SIG-M5 treated with dmso at 0.1 percent for 504 hours (cell line): ENCODE measurements around the gene TBC1D32.
"Not testable (repeated sequence)": the region's sequence is repeated elsewhere in the genome, so short reads cannot be mapped to it uniquely, and the experiment has no call there.

Experiments used
- DNase-seq: peaks from one replicate; lab custom pipeline; 2025; ENCODE audit not compliant: unreplicated experiment; lab: John Stamatoyannopoulos, UW

Gene TBC1D32

DNA sequence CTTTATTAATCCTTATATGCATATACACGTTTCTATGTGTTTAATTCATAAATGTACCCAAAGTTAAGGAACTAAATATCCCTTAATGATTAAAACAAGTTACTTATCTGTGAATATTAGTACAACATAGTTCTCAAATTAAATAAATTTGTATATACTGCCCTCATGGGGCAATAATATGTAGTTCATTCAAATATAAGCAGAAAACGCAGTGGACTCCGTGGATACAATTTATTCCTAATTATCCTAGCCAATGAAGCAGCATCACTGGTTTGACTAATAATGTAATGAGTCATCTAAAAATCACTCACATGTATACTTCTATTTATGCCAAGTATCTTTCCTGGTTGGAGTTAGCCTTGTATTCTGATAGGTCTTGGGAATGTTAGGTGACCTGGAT, 111.6 kb downstream of the TBC1D32 start:
- no peak for DNase-seq

- no peak for DNase-seq
Measured at GRCh38 chr6:121216928-121217327, 117.4 kb downstream of the TBC1D32 start.

GRCh38 chr6:121213341-121213740, 120.9 kb downstream of the TBC1D32 start:
- not testable (repeated sequence) for DNase-seq

DNA sequence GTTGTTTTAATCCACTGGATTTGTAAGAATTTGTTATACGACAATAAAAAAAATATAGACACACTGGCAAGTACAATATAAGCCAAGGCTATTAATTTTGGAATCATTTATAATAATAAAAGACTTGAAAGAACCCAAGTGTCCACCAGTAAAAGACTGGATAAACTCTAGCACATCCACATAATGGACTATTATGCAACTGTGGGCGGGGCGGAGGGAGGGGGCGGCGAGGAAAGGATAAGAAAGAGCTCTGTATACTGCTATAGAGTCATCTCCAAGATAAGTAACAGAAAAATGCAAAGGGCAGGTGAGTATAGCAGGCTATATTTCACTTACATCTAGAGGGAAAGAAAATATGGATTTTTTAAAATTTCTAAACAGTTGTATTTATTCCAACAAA, 123.3 kb downstream of the TBC1D32 start:
- no peak for DNase-seq

- DNase-seq: no peak
Measured at GRCh38 chr6:121205569-121205968, 128.7 kb downstream of the TBC1D32 start.

- no peak for DNase-seq
Measured at GRCh38 chr6:121201105-121201504, 133.2 kb downstream of the TBC1D32 start.

DNA sequence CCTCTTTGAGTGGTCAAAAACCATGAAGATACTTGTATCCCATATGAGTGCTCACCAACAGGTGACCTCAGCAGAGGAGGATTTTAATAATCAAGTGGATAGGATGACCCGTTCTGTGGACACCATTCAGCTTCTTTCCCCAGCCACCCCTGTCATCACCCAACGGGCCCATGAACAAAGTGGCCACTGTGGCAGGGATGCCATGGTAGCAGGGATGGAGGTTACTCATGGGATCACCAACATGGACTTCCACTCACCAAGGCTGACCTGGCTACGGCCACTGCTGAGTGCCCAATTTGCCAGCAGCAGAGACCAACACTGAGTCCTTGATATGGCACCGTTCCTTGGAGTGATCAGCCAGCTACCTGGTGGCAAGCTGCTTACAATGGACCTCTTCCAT, 138.2 kb downstream of the TBC1D32 start:
- DNase-seq: not testable (repeated sequence)

- no peak for DNase-seq
Measured at GRCh38 chr6:121190122-121190521, 144.2 kb downstream of the TBC1D32 start.

- no peak for DNase-seq
Measured at GRCh38 chr6:121188356-121188755, 145.9 kb downstream of the TBC1D32 start.

GRCh38 chr6:121187833-121188200, 146.5 kb downstream of the TBC1D32 start:
- peak; percentile 42 for DNase-seq

DNA sequence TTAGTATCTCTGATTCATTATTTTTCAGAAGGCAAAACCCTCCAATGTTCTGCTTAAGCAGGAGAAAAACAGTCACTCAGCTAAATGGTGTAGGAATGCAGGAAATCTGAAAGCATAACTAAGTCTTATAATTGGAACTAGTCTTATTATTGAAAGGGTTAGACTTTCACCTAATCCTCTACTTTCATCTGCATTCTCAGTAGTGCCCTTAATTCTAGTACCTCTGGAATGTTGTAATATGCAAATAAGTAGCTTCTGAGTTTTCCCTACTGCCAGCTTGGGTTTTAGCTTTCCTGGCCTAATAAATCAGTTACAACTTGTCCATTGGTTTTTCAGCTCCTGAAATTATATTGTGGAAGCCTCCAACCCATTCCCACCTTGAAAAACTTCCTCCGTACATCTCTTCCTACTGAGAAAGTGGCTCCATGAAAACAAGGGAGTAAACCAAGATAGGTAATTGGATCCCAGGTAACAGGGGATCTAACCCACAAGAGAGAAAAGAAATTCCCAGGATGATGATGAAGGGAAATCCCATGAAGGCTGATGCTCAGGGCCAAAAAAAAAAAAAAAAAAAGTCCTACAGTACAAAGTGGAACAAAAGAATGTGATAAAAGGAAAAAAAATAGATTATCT, 147.0 kb downstream of the TBC1D32 start:
- no peak for DNase-seq

DNA sequence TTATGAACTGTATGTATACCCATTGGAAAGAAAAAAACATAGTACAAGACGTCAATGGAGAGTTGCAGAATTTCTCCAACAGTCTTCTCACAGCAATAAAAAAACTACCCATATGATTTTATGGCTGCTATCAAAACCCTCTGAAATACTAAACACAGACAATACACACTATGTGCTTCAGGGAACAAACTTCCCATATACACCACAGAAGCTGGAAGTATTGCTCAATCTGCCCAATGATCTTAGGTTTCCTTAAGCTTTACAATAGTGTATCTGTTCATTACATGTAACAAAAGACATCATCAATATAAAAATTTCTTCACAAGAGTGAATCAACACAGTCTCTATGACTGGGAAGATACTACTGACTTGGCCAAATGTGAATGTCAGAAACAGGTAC, 150.5 kb downstream of the TBC1D32 start:
- DNase-seq: no peak

DNA sequence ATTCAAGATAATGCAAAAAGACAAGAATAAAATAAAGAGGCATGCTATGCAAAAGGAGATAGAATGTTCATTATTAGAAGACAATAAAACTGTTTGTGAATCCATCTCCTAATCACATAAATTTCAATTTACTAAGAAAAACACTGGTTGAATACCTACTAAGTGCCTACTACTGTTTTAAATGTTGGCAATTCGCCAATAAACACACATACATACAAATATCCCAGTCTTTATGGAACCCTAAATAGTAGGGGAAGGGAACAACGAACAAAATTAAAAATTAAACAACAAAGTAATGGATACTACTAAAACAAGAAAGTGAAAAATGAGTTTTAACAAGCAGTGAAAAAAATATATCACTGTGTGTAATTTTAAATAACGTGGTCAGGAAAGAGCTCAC, 158.5 kb downstream of the TBC1D32 start:
- no peak for DNase-seq

DNA sequence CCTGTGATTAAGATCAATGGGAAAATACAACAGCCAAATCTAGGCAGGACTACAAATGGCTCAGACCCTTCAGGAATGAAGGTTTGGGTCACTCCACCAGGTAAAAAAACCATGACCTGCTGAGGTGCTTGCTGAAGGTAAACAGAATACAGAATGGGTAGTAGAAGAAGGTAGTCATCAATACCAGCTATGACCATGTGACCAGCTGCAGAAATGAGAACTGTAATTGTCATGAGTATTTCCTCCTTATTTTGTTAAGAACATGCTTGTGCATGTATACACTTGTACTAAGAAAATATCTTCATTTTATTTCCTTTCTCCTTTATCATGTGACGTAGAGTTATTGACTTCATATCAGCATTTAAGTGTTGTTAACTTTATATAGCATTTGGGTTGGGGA, 161.8 kb downstream of the TBC1D32 start:
- not testable (repeated sequence) for DNase-seq

GRCh38 chr6:121171879-121172278, 162.4 kb downstream of the TBC1D32 start:
- no peak for DNase-seq

DNA sequence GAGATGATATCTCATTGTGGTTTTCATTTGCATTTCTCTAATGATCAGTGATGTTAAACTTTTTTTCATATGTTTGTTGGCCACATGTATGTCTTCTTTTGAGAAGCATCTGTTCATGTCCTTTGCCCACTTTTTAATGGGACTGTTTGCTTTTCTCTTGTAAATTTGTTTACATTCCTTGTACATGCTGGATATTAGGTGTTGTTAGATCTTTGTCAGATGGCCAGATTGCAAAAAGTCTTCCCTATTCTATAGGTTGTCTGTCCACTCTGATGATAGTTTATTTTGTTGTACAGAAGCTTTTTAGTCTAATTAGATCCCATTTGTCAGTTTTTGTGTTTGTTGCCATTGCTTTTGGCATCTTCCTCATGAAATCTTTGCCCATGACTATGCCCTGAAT, 172.4 kb downstream of the TBC1D32 start:
- no peak for DNase-seq

- DNase-seq: no peak
Measured at GRCh38 chr6:121160276-121160675, 174.0 kb downstream of the TBC1D32 start.

GRCh38 chr6:121158891-121159290, 175.4 kb downstream of the TBC1D32 start:
- DNase-seq: no peak

DNA sequence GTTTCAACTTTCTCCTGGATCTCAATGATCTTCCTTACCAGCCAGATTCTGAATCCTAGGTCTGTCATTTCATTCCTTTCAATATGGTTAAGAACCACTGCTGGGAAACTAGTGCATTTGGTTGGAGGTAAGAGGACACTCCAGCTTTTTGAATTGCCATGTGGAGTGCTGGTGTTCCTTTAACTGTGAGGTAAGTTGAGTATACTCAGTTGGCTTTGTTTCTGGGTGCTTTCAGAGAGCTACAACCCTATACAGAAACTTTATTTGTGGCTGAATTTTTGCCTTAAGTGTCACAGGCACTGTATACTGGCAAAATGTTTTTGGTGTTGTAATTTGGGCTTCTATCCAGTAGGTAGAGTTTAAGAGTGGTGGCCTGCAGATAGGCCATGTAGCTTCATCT, 175.8 kb downstream of the TBC1D32 start:
- no peak for DNase-seq

- no peak for DNase-seq
Measured at GRCh38 chr6:121157906-121158305, 176.4 kb downstream of the TBC1D32 start.

DNA sequence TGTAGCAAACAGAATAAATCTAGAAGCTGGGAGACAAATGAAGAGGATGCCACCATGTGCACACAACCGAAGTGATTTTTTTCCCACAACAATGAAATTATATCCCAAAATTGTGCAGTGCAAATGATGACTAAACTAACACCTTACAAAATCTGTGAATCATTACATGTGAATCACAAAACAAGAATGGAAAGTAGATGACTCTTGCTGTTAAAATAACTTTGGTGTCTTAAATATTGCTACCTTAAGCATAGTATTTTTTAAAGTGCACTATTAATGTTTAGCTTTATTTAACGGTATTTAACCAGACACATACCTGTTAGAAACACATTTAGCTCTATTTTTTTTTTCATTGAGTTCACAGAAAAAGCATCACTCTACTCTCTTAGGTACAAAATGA, 190.8 kb downstream of the TBC1D32 start:
- DNase-seq: no peak

- no peak for DNase-seq
Measured at GRCh38 chr6:121142093-121142492, 192.2 kb downstream of the TBC1D32 start.

- no peak for DNase-seq
Measured at GRCh38 chr6:121135425-121135824, 198.9 kb downstream of the TBC1D32 start.

DNA sequence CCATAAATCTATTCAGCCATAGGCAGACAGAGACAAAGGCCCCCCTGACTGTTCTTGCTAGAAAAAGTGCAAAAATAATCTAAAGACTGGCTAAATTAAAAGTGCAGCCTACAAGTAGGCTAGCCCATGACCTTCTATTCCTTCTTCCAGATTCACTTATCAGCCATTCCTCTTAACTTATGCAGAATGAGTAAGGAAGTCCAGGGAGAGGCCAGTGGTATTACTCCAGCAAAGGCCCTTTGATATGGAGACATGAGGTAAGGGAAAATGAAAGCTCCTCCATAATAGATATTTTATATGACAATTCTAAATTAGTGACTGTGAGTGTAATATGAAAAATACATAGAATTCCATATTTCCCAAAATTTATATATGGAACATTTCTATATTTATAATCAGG, 199.4 kb downstream of the TBC1D32 start:
- DNase-seq: no peak
